Muscle of leg (tissue), 11 donors: ENCODE measurements around the gene ZNF839. TPM values are rescaled to one million over a fixed set of nuclear protein-coding genes. Genes with fewer than 3 reads are reported as not detected.

ENCODE experiments used
- DNase-seq: peaks from one replicate; pipeline ENCODE4 v3.0.0; 2013
- H3K27ac ChIP-seq: one replicate; pipeline ENCODE4 v1.5.1; 2013; ENCODE audit warnings: mild to moderate bottlenecking, low read length, control low read depth
- H3K27me3 ChIP-seq: one replicate; pipeline ENCODE4 v1.6.1; 2013; ENCODE audit warnings: low read length; ENCODE audit not compliant: control insufficient read depth, insufficient read depth
- H3K36me3 ChIP-seq: one replicate; pipeline ENCODE4 v1.6.1; 2013; ENCODE audit warnings: low read length; ENCODE audit not compliant: control insufficient read depth, insufficient read depth
- H3K4me1 ChIP-seq: one replicate; pipeline ENCODE4 v1.6.1; 2013; ENCODE audit warnings: low read length; ENCODE audit not compliant: control insufficient read depth, insufficient read depth
- H3K4me3 ChIP-seq: one replicate; pipeline ENCODE4 v1.5.1; 2013; ENCODE audit warnings: low read length, control low read depth
- H3K9me3 ChIP-seq: replicated peaks from 2 replicates; pipeline ENCODE4 v1.6.1; 2013; ENCODE audit warnings: low read depth, low read length; ENCODE audit not compliant: control insufficient read depth
- WGBS: methylation state at CpG from one replicate; pipeline ENCODE4 v1.1.5; 2013; ENCODE audit warnings: missing lambda C conversion rate; ENCODE audit not compliant: insufficient coverage; 5-methylcytosine and 5-hydroxymethylcytosine counted together
- polyA plus RNA-seq, 8 donors: library from polyadenylated mRNA; unstranded; fragments of 120-200 nt; gene quantifications; one replicate each; pipeline versions ENCODE4 v1.2.1 to v1.2.3, GENCODE V29; 2013; ENCODE audit warnings: inconsistent platforms in 1 of 8, low replicate concordance in 1 of 8; ENCODE audit not compliant: insufficient read length in 8 of 8, insufficient read depth in 1 of 8
- total RNA-seq: library from RNA; stranded (reverse); fragments of 120-200 nt; gene quantifications from one replicate; pipeline ENCODE4 v1.2.4, GENCODE V29; 2013

The ZNF839 gene
- total and polyA plus RNA-seq, 9 donors: 7.7 to 12.5 (median 9.1) TPM

DNA sequence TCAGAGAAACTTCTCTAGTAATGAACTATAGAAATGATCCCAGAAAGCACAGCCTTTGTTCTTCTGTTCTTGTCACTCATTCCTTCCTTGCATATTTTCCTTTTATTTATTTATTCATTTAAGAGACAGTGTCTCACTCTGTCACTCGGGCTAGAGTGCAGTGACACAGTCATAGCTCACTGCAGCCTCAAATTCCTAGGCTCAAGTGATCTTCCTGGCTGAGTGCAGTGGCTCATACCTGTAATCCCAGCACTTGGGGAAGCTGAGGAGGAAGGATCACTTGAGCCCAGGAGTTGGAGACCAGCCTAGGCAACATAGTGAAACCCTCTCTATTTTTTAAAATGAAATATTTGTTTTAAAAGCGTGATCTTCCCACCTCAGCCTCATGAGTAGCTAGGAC lies 54.7 kb downstream of the ZNF839 start:
- WGBS: 100% methylated on average over 1 of the region's 2 CpGs
- no peak overlapping the region for H3K4me3 ChIP-seq
- no peak overlapping the region for H3K27ac ChIP-seq
- H3K4me1 ChIP-seq: peaks cover 4% of the 10 kb centered on the region
- peaks cover 25% of the 10 kb centered on the region for H3K36me3 ChIP-seq
- H3K9me3 ChIP-seq: no peaks in the 10 kb centered on the region
- no peaks in the 10 kb centered on the region for H3K27me3 ChIP-seq
- no peak for DNase-seq

DNA sequence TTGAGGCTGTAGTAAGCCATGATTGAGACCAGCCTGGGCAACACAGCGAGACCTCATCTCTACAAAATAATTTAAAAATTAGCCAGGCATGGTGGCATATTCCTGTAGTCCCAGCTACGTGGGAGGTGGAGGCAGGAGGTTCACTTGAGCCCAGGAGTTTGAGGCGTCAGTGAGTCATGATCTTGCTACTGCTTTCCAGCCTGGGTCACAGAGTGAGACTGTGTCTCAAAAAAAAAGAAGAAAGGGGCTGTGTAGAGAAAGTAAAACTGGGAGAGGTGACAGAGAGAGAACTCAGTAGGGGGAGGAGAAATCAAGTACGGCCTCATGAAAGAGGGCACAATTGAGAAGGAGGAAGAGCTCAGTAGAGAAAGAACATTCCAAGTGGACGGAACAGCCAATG lies 55.6 kb downstream of the ZNF839 start:
- peaks cover 28% of the 10 kb centered on the region for H3K36me3 ChIP-seq
- H3K4me3 ChIP-seq: no peak overlapping the region

DNA sequence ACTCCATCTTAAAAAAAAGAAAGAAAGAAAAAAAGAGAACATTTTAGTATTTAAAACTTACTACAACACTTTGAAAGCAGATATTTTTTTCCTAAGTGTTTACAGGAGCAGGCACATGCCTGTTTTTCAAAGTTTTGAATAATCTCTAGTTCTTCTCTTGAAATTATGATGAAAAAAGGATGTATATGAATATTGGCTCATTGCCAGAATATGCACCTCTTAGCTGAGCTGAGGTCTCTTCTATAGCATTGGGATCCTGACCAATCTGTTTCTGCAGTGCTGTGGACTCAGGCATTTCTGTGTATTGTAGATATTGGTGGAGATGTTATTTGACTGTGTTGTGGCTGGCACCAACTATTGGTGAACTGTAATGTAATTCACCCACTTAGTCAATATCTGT lies 58.1 kb downstream of the ZNF839 start:
- H3K9me3 ChIP-seq: no peaks in the 10 kb centered on the region
- peaks cover 27% of the 10 kb centered on the region for H3K36me3 ChIP-seq
- no peaks in the 10 kb centered on the region for H3K27me3 ChIP-seq
- no peak overlapping the region for H3K4me3 ChIP-seq
- H3K4me1 ChIP-seq: no peaks in the 10 kb centered on the region
- DNase-seq: no peak
- no peak overlapping the region for H3K27ac ChIP-seq

More for the DNA sequence above, 55.6 kb downstream of the ZNF839 start:
- no peak for DNase-seq
- Histone ChIP-seq H3K9me3 (no peaks in the 10 kb centered on the region), H3K27me3 (no peaks in the 10 kb centered on the region), H3K4me1 (peaks cover 4% of the 10 kb centered on the region), H3K27ac (no peak overlapping the region)
- WGBS: 97% methylated on average over 4 of the region's 5 CpGs

DNA sequence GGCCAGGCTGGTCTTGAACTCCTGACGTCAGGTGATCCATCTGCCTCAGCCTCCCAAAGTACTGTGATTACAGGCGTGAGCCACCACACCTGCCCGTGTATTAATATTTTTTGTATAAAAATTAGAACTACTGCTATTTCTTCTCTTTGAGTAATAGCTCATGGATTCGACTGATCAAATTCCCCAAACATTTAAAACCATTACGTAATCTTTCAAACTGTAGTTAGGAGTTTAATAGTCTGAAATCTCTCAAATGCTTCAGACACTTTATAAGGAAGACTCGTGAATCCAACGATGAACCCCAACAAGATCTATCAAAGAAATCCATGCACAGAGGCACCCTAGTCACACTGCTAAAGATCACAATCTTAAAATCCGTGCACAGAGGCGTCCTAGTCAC lies 59.3 kb downstream of the ZNF839 start:
- WGBS: 96% methylated on average over 4 of the region's 9 CpGs
- no peak overlapping the region for H3K4me3 ChIP-seq
- H3K4me1 ChIP-seq: no peaks in the 10 kb centered on the region
- DNase-seq: no peak
- no peak overlapping the region for H3K27ac ChIP-seq
- H3K9me3 ChIP-seq: no peaks in the 10 kb centered on the region
- H3K36me3 ChIP-seq: peaks cover 27% of the 10 kb centered on the region
- no peaks in the 10 kb centered on the region for H3K27me3 ChIP-seq

- H3K4me3 ChIP-seq: no peak overlapping the region
- H3K27ac ChIP-seq: no peak overlapping the region
These were observed 67.5 kb downstream of the ZNF839 start for GRCh38 chr14:102387086-102387485.

GRCh38 chr14:102389246-102389645 lies 69.7 kb downstream of the ZNF839 start:
- H3K27ac ChIP-seq: no peak overlapping the region
- H3K4me1 ChIP-seq: no peaks in the 10 kb centered on the region
- no peak overlapping the region for H3K4me3 ChIP-seq
- WGBS: no CpG with 5 or more reads among the region's 2 CpGs
- H3K9me3 ChIP-seq: no peaks in the 10 kb centered on the region
- DNase-seq: peak; percentile 5
- no peaks in the 10 kb centered on the region for H3K27me3 ChIP-seq
- peaks cover 14% of the 10 kb centered on the region for H3K36me3 ChIP-seq

More at GRCh38 chr14:102387086-102387485, 67.5 kb downstream of the ZNF839 start:
- no peaks in the 10 kb centered on the region for H3K9me3 ChIP-seq
- no peaks in the 10 kb centered on the region for H3K4me1 ChIP-seq
- H3K27me3 ChIP-seq: no peaks in the 10 kb centered on the region
- peaks cover 8% of the 10 kb centered on the region for H3K36me3 ChIP-seq
- no peak for DNase-seq

GRCh38 chr14:102390064-102390855 lies 70.7 kb downstream of the ZNF839 start:
- H3K27ac ChIP-seq: peak overlapping the region; percentile 15
- DNase-seq: peak; percentile 13
- WGBS: no CpG with 5 or more reads among the region's 2 CpGs
- H3K9me3 ChIP-seq: no peaks in the 10 kb centered on the region
- no peak overlapping the region for H3K4me3 ChIP-seq
- H3K36me3 ChIP-seq: peaks cover 10% of the 10 kb centered on the region
- H3K27me3 ChIP-seq: no peaks in the 10 kb centered on the region
- H3K4me1 ChIP-seq: no peaks in the 10 kb centered on the region

Other genes with a start within 250 kb of the ZNF839 start
- gene HSP90AA1, start 232.7 kb upstream of the ZNF839 start, total RNA-seq: 115 TPM
- gene HSP90AA1, start 232.7 kb upstream of the ZNF839 start, polyA plus RNA-seq: 100 to 1,000 TPM; 259 to 422 (median 317) TPM
- 20.0 TPM for gene WDR20, start 179.8 kb upstream of the ZNF839 start, total RNA-seq
- 10 to 100 TPM; 21.9 to 28.9 (median 25.0) TPM for gene WDR20, start 179.8 kb upstream of the ZNF839 start, polyA plus RNA-seq
- gene MOK, start 14.6 kb upstream of the ZNF839 start, total RNA-seq: 9.2 TPM
- gene MOK, start 14.6 kb upstream of the ZNF839 start, polyA plus RNA-seq: 10 to 100 TPM in 4 of 8 donors, 1 to 10 TPM in 4; 8.6 to 14.0 (median 10.6) TPM
- 30.1 TPM for gene CINP, start 43.1 kb downstream of the ZNF839 start, total RNA-seq
- gene CINP, start 43.1 kb downstream of the ZNF839 start, polyA plus RNA-seq: 10 to 100 TPM; 26.2 to 35.0 (median 31.4) TPM
- gene TECPR2, start 43.2 kb downstream of the ZNF839 start, total RNA-seq: 8.3 TPM
- gene TECPR2, start 43.2 kb downstream of the ZNF839 start, polyA plus RNA-seq: 10 to 100 TPM; 10.7 to 15.1 (median 12.2) TPM
- 17.9 TPM for gene ANKRD9, start 190.0 kb downstream of the ZNF839 start, total RNA-seq
- gene ANKRD9, start 190.0 kb downstream of the ZNF839 start, polyA plus RNA-seq: 10 to 100 TPM in 6 of 8 donors, 1 to 10 TPM in 2; 9.1 to 23.5 (median 12.3) TPM